ENCODE measurements around the gene NRXN2. TPM values are rescaled to one million over a fixed set of nuclear protein-coding genes. Genes with fewer than 3 reads are reported as not detected.

The NRXN2 gene
- polyA plus RNA-seq, 1 of the 3 experiments (the other 2 are of a cell fraction), result 0.15 TPM

GRCh38 chr11:64724863-64725532 lies 2.0 kb upstream of the NRXN2 start:
- ChIA-PET POLR2A (no interaction called here), CTCF (interaction anchor here (0.9 to 2.6 kb wide), 5 partner anchors 11 to 73 kb away, joined by 3 to 17 read pairs (median 5); no protein-coding TSS in a partner anchor)
- Histone ChIP-seq H3K9me2 (no peaks in the 10 kb centered on the region), H3K27ac (ENCODE audit: low read depth in 2 of 2, low read length in 1 of 2) (no peak overlapping the region), H3K4me2 (no peak overlapping the region), H3K79me2 (ENCODE audit: insufficient read depth) (no peaks in the 10 kb centered on the region), H3K27me3 (ENCODE audit: insufficient read depth) (no peaks in the 10 kb centered on the region; the same call in 1 of the 2 replicates), H4K20me1 (ENCODE audit: insufficient read depth) (no peaks in the 10 kb centered on the region), H3K4me1 (ENCODE audit: control insufficient read depth in 1 of 2, insufficient read depth in 2 of 2, low read depth in 1 of 2, low read length in 1 of 2) (peaks cover 0 to 37% of the 10 kb centered on the region in 2 experiments; a peak in 1 of 4 replicates), H3F3A (replicated peaks; ENCODE audit: insufficient read depth) (no peaks in the 10 kb centered on the region), H3K36me3 (replicated peaks in 1 of 2; ENCODE audit: control insufficient read depth in 1 of 2, insufficient read depth in 2 of 2, low read length in 1 of 2) (no peaks in the 10 kb centered on the region), H3K4me3 (ENCODE audit: low read depth in 2 of 2, low read length in 1 of 2) (no peak overlapping the region), H3K9me3 (no peaks in the 10 kb centered on the region), H3K9ac (no peak overlapping the region), H2AFZ (ENCODE audit: low read depth) (no peak overlapping the region)
- no peak for DNase-seq
- TF ChIP-seq MAX (IDR thresholded peaks at IDR 0.05; ENCODE audit: low read depth), result no peak
- TF ChIP-seq GATA2 (CRISPR knock-in tag; IDR thresholded peaks at IDR 0.05), result no peak
- TF ChIP-seq TEAD4 (IDR thresholded peaks at IDR 0.05; ENCODE audit: borderline replicate concordance, insufficient read depth), result no peak
- no peak for TF ChIP-seq ZBTB33 (IDR thresholded peaks at IDR 0.05; ENCODE audit: borderline replicate concordance, low read depth)
- no peak for TF ChIP-seq GABPA (IDR thresholded peaks at IDR 0.05; ENCODE audit: low read depth)
- TF ChIP-seq NFIC (IDR thresholded peaks at IDR 0.05; ENCODE audit: borderline replicate concordance), result no peak
- no peak for TF ChIP-seq POLR2AphosphoS5 (IDR thresholded peaks at IDR 0.05; ENCODE audit: low read depth, low read length)
- 91% methylated on average over 5 of the region's 7 CpGs for WGBS (ENCODE audit: low lambda C conversion rate)

- DNase-seq, result peak; percentile 62
- 0 out of 4 replicates have a peak, but pooled peaks of 1 of the 2 experiments have one; percentile 22 for TF ChIP-seq EP300 (IDR thresholded peaks at IDR 0.05; ENCODE audit: borderline replicate concordance in 1 of 2, low read depth in 1 of 2, low read length in 1 of 2)
- TF ChIP-seq FOXJ3 (CRISPR knock-in tag; IDR thresholded peaks at IDR 0.05), result no peak
- 0 out of 2 replicates have a peak, but pooled peaks have one; percentile 11 for TF ChIP-seq RCOR1 (IDR thresholded peaks at IDR 0.05; ENCODE audit: low read length)
- peak; percentile 27 for TF ChIP-seq CHD2 (IDR thresholded peaks at IDR 0.05; ENCODE audit: low read length, partially characterized antibody)
- H2AFZ ChIP-seq (ENCODE audit: low read depth), result no peak overlapping the region; the same call in 1 of the 2 replicates
- no peaks in the 10 kb centered on the region for H3K9me2 ChIP-seq
- ChIA-PET CTCF (interaction anchor here (0.5 to 2.6 kb wide), 7 partner anchors 10 to 72 kb away, joined by 3 to 17 read pairs (median 4); no protein-coding TSS in a partner anchor), POLR2A (no interaction called here)
- peak overlapping the region in 1 of 2 experiments; percentile 76; a peak in 2 of 4 replicates for H3K27ac ChIP-seq (ENCODE audit: low read depth in 2 of 2, low read length in 1 of 2)
- peak overlapping the region in 1 of 2 experiments; percentile 67; a peak in 1 of 4 replicates for H3K4me3 ChIP-seq (ENCODE audit: low read depth in 2 of 2, low read length in 1 of 2)
- no peaks in the 10 kb centered on the region for H4K20me1 ChIP-seq (ENCODE audit: insufficient read depth)
- peaks cover 0 to 34% of the 10 kb centered on the region in 2 experiments; a peak in 1 of 4 replicates for H3K4me1 ChIP-seq (ENCODE audit: control insufficient read depth in 1 of 2, insufficient read depth in 2 of 2, low read depth in 1 of 2, low read length in 1 of 2)
- no peaks in the 10 kb centered on the region; the same call in 1 of the 2 replicates for H3K27me3 ChIP-seq (ENCODE audit: insufficient read depth)
- H3K4me2 ChIP-seq, result peak overlapping the region; percentile 100; the same call in 1 of the 2 replicates
- H3K9ac ChIP-seq, result no peak overlapping the region
- H3F3A ChIP-seq (replicated peaks; ENCODE audit: insufficient read depth), result no peaks in the 10 kb centered on the region
- no peaks in the 10 kb centered on the region for H3K79me2 ChIP-seq (ENCODE audit: insufficient read depth)
- H3K9me3 ChIP-seq, result no peaks in the 10 kb centered on the region
- 68% methylated on average over 6 of the region's 9 CpGs for WGBS (ENCODE audit: low lambda C conversion rate)
- no peaks in the 10 kb centered on the region for H3K36me3 ChIP-seq (replicated peaks in 1 of 2; ENCODE audit: control insufficient read depth in 1 of 2, insufficient read depth in 2 of 2, low read length in 1 of 2)
Observed at GRCh38 chr11:64723907-64724862, 1.2 kb upstream of the NRXN2 start.
